IPS-18c (cell line): ENCODE measurements around the gene FGF14.

Experiments
- H3K4me3 ChIP-seq: 2 replicates; pipeline ENCODE4 v1.7.0; 2013; ENCODE audit warnings: low read depth, mild to moderate bottlenecking, low read length, moderate library complexity; ENCODE audit not compliant: insufficient read depth
- H3K9me3 ChIP-seq: one replicate; pipeline ENCODE4 v1.6.1; 2013; ENCODE audit warnings: mild to moderate bottlenecking, low read length, moderate library complexity; ENCODE audit not compliant: control insufficient read depth, insufficient read depth

FGF14 gene

GRCh38 chr13:101712026-101712348 is 689.9 kb downstream of the FGF14 start:
- no peaks in the 10 kb centered on the region for H3K9me3 ChIP-seq

DNA sequence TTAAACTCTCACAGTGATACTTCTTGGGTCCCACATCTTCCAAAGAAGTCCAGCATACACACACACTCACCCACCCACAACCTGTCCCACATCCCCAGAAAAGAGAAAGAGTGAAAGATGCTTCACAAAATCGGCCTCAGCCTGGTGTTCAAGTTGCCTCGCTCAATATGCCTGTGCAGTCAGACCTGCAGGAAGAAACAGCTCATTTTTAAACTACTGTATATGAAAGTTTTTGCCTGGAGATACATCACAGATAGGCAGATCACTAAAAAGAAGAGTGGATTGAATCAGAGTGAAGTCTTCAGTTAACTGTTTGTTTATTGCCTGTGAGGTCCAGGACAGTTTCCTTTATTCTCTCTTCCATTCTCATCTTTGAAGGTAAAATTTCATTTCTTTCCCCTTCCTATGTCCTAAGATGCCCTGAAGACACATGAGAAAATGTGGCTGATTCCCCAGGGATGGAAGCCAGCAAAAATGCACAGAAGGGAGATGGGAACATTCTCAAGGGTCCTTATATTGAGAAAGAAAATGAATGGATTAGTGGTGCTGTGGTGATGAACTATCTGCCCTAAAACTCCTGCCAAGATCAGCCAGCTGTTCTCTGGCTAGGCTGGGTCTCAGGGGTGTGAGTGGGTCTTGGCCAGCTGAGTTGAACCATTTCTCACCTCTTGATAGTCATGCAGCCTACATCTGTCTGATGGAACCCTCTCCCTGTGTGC is 690.4 kb downstream of the FGF14 start:
- no peak overlapping the region for H3K4me3 ChIP-seq

More at GRCh38 chr13:101712026-101712348, 689.9 kb downstream of the FGF14 start:
- H3K4me3 ChIP-seq: no peak overlapping the region

GRCh38 chr13:101709952-101710351 is 691.9 kb downstream of the FGF14 start:
- Histone ChIP-seq H3K9me3 (no peaks in the 10 kb centered on the region), H3K4me3 (no peak overlapping the region)

More for the DNA sequence above, 690.4 kb downstream of the FGF14 start:
- H3K9me3 ChIP-seq: no peaks in the 10 kb centered on the region

- H3K9me3 ChIP-seq: no peaks in the 10 kb centered on the region
- H3K4me3 ChIP-seq: no peak overlapping the region
These were observed 693.7 kb downstream of the FGF14 start for GRCh38 chr13:101708115-101708514.

- Histone ChIP-seq H3K9me3 (no peaks in the 10 kb centered on the region), H3K4me3 (no peak overlapping the region)
These were observed 694.2 kb downstream of the FGF14 start for GRCh38 chr13:101707659-101708058.

DNA sequence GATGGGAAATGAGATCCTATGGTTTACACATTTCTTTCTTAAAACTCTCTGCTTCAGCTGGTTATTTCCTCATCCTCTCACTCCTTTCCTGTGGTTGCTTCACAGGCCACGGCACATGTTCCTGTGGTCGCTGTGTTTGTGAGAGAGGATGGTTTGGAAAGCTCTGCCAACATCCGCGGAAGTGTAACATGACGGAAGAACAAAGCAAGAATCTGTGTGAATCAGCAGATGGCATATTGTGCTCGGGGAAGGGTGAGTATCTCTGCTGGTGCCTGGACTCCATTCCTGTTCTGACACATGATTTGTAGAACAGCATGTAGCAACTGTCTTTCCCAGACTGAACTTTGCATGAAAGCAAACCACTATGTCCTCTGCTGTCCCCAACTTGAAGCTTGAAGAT is 695.2 kb downstream of the FGF14 start:
- H3K9me3 ChIP-seq: no peaks in the 10 kb centered on the region
- no peak overlapping the region for H3K4me3 ChIP-seq

GRCh38 chr13:101703838-101704237 is 698.0 kb downstream of the FGF14 start:
- Histone ChIP-seq H3K9me3 (no peaks in the 10 kb centered on the region), H3K4me3 (no peak overlapping the region)

- H3K9me3 ChIP-seq: no peaks in the 10 kb centered on the region
These were observed 698.8 kb downstream of the FGF14 start for GRCh38 chr13:101703081-101703480.

DNA sequence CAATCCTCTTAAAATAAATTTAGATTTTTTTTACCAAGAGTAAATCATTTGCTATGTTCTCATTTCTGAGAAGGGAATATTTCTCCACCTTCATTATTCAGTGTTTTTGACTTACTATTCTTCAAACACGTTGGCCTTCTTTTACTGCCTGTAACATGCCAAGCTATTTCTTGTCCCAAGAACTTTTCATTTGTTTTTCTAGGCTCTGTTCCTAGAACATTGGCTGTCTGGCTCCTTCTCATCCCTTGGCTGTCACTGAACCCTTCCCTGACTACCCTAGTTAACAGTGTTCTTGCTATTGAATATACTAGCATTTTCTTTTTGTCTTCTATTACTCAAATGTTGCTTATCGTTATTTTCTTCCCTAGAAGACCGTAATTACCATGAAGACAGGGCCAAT is 701.2 kb downstream of the FGF14 start:
- Histone ChIP-seq H3K4me3 (no peak overlapping the region), H3K9me3 (no peaks in the 10 kb centered on the region)

More at GRCh38 chr13:101703081-101703480, 698.8 kb downstream of the FGF14 start:
- no peak overlapping the region for H3K4me3 ChIP-seq

- H3K4me3 ChIP-seq: no peak overlapping the region
- no peaks in the 10 kb centered on the region for H3K9me3 ChIP-seq
These were observed 703.4 kb downstream of the FGF14 start for GRCh38 chr13:101698400-101698799.

DNA sequence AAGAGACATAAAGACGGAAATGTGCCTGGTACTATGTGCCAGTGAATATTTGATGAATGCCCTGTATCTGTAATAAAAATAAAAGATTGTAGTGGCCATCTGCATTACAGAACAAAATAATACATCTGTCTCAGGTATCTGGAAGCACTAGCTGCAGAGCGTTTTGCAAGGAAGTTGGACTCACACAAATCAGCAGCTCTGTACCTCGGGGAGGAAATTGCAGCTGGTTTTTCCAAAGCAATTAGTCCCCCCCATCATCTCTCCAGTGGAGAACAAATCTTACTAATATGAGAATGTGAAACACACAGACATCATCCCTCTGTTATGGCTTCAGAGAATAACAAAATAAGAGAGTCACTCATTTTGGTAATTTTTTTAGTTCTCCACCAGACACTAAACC is 704.1 kb downstream of the FGF14 start:
- no peak overlapping the region for H3K4me3 ChIP-seq
- no peaks in the 10 kb centered on the region for H3K9me3 ChIP-seq

- Histone ChIP-seq H3K9me3 (no peaks in the 10 kb centered on the region), H3K4me3 (no peak overlapping the region)
These were observed 705.9 kb downstream of the FGF14 start for GRCh38 chr13:101695870-101696516.

DNA sequence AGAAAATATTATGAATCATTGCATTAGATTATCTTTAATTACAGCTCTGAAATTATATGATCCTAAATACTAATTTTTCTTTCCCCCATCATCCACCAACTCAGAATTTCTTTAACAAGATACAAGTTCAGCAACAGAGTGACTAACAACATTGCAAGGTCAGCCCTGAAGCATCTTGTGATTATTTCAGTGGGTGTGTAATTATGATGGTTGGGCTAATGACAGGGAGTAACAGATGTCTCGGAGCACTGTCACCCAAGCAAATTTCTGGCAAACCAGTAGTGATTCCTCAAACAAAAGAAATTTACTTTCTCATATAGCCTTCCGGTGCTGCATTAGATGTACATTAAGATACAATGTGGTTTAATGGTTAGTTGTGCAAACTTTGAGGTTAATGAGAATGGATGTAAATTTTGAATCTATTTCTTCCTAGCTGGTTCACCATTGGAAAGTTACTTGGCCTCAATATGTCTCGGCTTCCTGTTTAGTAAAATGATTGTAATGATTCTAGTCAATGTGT is 710.4 kb downstream of the FGF14 start:
- no peak overlapping the region for H3K4me3 ChIP-seq
- H3K9me3 ChIP-seq: no peaks in the 10 kb centered on the region

DNA sequence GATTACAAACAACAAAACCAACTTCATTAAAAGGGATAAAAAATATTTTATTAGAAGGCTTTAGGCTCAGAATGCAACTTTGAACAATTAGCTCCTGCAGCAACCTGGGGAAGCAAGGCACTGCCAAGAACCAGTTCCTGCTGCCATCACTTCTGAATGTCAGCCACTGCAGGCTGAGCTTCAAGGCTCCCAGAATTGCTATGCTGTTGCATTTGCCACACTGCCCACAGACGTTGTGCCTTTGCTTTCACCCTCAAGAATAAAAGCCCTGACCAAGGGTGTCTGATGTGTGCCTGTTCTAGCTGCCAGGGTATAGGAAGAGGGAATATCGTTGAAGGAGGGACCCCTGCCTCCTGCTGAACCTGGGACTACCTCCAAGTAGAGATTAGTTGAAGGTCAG is 711.0 kb downstream of the FGF14 start:
- no peak overlapping the region for H3K4me3 ChIP-seq

DNA sequence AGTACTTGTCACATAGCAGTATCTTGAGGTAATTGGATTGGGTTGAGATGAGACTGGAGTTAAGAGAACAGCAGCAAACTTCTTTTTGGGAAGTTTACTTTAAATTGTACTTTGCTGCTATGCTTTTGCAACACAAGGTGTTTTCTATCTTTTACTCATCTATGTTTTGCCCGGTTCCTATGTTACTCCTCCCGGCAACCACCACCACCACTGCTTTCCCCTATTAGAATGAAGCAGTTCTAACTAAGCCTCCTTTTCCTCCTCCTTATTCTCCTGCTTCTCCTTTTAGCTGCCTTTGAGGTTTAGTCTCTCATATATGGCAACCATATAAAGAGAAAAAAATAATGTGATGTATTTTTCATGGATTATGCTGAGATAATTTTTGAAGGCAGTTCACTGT is 715.8 kb downstream of the FGF14 start:
- Histone ChIP-seq H3K9me3 (no peaks in the 10 kb centered on the region), H3K4me3 (no peak overlapping the region)

More for the DNA sequence above, 711.0 kb downstream of the FGF14 start:
- H3K9me3 ChIP-seq: no peaks in the 10 kb centered on the region

GRCh38 chr13:101681834-101682233 is 720.0 kb downstream of the FGF14 start:
- H3K4me3 ChIP-seq: no peak overlapping the region
- H3K9me3 ChIP-seq: no peaks in the 10 kb centered on the region

- H3K4me3 ChIP-seq: no peak overlapping the region
- no peaks in the 10 kb centered on the region for H3K9me3 ChIP-seq
These were observed 728.3 kb downstream of the FGF14 start for GRCh38 chr13:101673360-101674105.

- Histone ChIP-seq H3K9me3 (no peaks in the 10 kb centered on the region), H3K4me3 (no peak overlapping the region)
These were observed 740.0 kb downstream of the FGF14 start for GRCh38 chr13:101661839-101662238.
